Ovary (tissue), 3 donors: Measurements from ENCODE around the gene KLHL3.

Experiments
- EP300 ChIP-seq: sonication (generic); formaldehyde crosslinking; IDR thresholded peaks from one replicate; pipeline ENCODE4 v1.6.1; 2017; ENCODE audit warnings: antibody characterized with exemption
- TF ChIP-seq, protein P1 (sequence below), 3 donors: fragments of 450-650 bp in 2 of 3; fragments of 200-600 bp in 1 of 3; IDR thresholded peaks; one replicate each; pipeline versions ENCODE4 v1.5.1 to v1.8.0; 2016 to 2022; ENCODE audit warnings: antibody characterized with exemption in 3 of 3, mild to moderate bottlenecking in 1 of 3
- donor health status: DM: no; HTN: no; CAD: no.

DNA sequence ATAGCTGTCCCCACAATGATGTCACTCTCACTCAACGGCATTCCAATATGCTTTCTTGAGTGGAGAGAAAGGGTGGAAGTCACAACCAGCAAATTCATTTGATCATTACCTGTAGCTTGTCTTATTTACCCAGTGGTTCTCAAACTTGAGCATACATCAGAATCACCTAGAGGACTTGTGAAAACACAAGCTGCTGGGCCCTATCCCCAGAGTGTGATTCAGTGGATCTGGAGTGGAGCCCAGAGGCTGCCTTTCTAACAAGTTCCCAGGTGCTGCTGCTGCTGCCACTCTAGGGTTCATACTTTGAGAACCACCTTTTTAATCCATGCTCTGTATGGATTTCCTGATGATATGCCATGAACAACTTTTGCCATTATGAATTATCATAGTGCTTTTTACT, 94.7 kb downstream of the KLHL3 start:
- TF ChIP-seq, protein P1, sequence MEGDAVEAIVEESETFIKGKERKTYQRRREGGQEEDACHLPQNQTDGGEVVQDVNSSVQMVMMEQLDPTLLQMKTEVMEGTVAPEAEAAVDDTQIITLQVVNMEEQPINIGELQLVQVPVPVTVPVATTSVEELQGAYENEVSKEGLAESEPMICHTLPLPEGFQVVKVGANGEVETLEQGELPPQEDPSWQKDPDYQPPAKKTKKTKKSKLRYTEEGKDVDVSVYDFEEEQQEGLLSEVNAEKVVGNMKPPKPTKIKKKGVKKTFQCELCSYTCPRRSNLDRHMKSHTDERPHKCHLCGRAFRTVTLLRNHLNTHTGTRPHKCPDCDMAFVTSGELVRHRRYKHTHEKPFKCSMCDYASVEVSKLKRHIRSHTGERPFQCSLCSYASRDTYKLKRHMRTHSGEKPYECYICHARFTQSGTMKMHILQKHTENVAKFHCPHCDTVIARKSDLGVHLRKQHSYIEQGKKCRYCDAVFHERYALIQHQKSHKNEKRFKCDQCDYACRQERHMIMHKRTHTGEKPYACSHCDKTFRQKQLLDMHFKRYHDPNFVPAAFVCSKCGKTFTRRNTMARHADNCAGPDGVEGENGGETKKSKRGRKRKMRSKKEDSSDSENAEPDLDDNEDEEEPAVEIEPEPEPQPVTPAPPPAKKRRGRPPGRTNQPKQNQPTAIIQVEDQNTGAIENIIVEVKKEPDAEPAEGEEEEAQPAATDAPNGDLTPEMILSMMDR (IDR thresholded peaks at IDR 0.05): no peak
- TF ChIP-seq EP300: no peak
